ENCODE data around the gene TRAT1. TPM values are rescaled to one million over a fixed set of nuclear protein-coding genes. Genes with fewer than 3 reads are reported as not detected.

TRAT1 gene
- total and polyA plus RNA-seq, 2 donors (not counting 3 experiments of a cell fraction or from before 2014, with no cell fraction given), result not detected

DNA sequence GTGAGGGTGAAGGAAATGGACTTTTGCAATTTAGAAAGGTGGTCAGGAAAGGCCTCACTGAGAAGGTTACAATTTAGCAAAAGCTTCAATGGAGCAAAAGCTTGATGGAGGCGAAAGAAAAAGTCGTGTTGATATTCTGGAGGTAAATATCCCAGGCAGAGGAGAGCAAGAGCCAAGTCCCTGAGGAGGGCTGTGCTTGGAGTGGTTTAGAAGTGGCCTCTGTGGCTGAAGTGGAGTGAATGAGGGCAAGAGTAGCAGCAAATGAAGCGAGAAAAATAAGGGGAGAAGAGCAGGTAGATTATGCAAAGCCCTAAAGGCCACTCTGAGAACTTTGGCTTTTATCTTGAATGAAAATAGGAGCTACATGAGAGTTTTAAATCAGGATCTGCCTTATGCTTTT, 76.9 kb downstream of the TRAT1 start:
- Histone ChIP-seq H3K79me2 (ENCODE audit: control insufficient read depth, insufficient read depth, low read length) (no peaks in the 10 kb centered on the region), H3K27me3 (ENCODE audit: control insufficient read depth in 2 of 2, insufficient read depth in 2 of 2, low read length in 2 of 2) (no peaks in the 10 kb centered on the region), H3K36me3 (ENCODE audit: control insufficient read depth in 2 of 2, extremely low read depth in 1 of 2, insufficient read depth in 2 of 2, low read length in 2 of 2) (no peaks in the 10 kb centered on the region), H3K4me2 (ENCODE audit: insufficient read depth, low read length) (no peak overlapping the region), H3K4me3 (replicated peaks in 1 of 3; ENCODE audit: insufficient read depth in 1 of 3, low read depth in 1 of 3, low read length in 3 of 3) (no peak overlapping the region), H3K4me1 (ENCODE audit: control insufficient read depth, extremely low read depth, insufficient read depth, low read length) (no peaks in the 10 kb centered on the region), H3K9ac (replicated peaks; ENCODE audit: extremely low read depth, insufficient read depth, low read length) (no peak overlapping the region), H3K9me3 (replicated peaks; ENCODE audit: control insufficient read depth, insufficient read depth, low read length) (no peaks in the 10 kb centered on the region), H3K9me1 (replicated peaks; ENCODE audit: control insufficient read depth, extremely low read depth, insufficient read depth, low read length) (no peaks in the 10 kb centered on the region), H2AFZ (ENCODE audit: low read depth, low read length) (no peak overlapping the region), H4K20me1 (replicated peaks; ENCODE audit: control insufficient read depth, extremely low read depth, insufficient read depth, low read length) (no peaks in the 10 kb centered on the region), H3K27ac (ENCODE audit: insufficient read depth, low read depth, low read length) (no peak overlapping the region)
- dilution Hi-C loops (cut with MboI; ENCODE audit: extremely low pct_ligation_motif_present, low sequenced_read_pairs) (no loop called here), intact Hi-C loops (cut with micrococcal nuclease) (no loop called here)
- DNase-seq (ENCODE audit: low read depth, low spot score) (no peak), FAIRE-seq (no peak)
- POLR2A ChIA-PET, result no interaction called here
- no TSS peak for BruUV-seq (replicated peaks)
- TF ChIP-seq GATA2 (IDR thresholded peaks at IDR 0.05; ENCODE audit: insufficient read depth, insufficient read length, low read depth, low read length) (no peak), POLR2AphosphoS5 (IDR thresholded peaks at IDR 0.05; ENCODE audit: insufficient read depth, low read depth, low read length) (no peak), JUN (IDR thresholded peaks at IDR 0.05; ENCODE audit: borderline replicate concordance, insufficient read depth, insufficient read length, low read depth) (no peak), EZH2 (IDR thresholded peaks at IDR 0.05; ENCODE audit: borderline replicate concordance, low read depth, low read length, severe bottlenecking) (no peak), POLR2A (IDR thresholded peaks at IDR 0.05; ENCODE audit: low read depth, low read length) (no peak), FOS (IDR thresholded peaks at IDR 0.05; ENCODE audit: borderline replicate concordance, insufficient read depth, low read length) (no peak), MYC (IDR thresholded peaks at IDR 0.05; ENCODE audit: low read depth, low read length) (no peak)
- TF ChIP-seq, protein P1, sequence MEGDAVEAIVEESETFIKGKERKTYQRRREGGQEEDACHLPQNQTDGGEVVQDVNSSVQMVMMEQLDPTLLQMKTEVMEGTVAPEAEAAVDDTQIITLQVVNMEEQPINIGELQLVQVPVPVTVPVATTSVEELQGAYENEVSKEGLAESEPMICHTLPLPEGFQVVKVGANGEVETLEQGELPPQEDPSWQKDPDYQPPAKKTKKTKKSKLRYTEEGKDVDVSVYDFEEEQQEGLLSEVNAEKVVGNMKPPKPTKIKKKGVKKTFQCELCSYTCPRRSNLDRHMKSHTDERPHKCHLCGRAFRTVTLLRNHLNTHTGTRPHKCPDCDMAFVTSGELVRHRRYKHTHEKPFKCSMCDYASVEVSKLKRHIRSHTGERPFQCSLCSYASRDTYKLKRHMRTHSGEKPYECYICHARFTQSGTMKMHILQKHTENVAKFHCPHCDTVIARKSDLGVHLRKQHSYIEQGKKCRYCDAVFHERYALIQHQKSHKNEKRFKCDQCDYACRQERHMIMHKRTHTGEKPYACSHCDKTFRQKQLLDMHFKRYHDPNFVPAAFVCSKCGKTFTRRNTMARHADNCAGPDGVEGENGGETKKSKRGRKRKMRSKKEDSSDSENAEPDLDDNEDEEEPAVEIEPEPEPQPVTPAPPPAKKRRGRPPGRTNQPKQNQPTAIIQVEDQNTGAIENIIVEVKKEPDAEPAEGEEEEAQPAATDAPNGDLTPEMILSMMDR (IDR thresholded peaks at IDR 0.05; ENCODE audit: extremely low read depth in 1 of 2, insufficient read depth in 1 of 2, low read depth in 1 of 2, low read length in 2 of 2), result no peak
- TF ChIP-seq, protein P2, sequence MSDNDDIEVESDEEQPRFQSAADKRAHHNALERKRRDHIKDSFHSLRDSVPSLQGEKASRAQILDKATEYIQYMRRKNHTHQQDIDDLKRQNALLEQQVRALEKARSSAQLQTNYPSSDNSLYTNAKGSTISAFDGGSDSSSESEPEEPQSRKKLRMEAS (IDR thresholded peaks at IDR 0.05; ENCODE audit: insufficient read depth, insufficient read length), result no peak
- CTCF ChIA-PET, result interaction anchor here (1.5 kb wide), 1 partner anchor 237 kb away, joined by 3 read pairs; no protein-coding TSS in a partner anchor

Other genes starting within 250 kb of the TRAT1 start
- gene CIP2A, start 233.3 kb upstream of the TRAT1 start, total RNA-seq, result 28.7 and 33.7 TPM in 2 replicates
- 6.2 and 9.4 TPM in 2 replicates for gene CIP2A, start 233.3 kb upstream of the TRAT1 start, polyA plus RNA-seq
- gene DZIP3, start 233.1 kb upstream of the TRAT1 start, total RNA-seq, result 6.5 and 7.1 TPM in 2 replicates
- gene DZIP3, start 233.1 kb upstream of the TRAT1 start, polyA plus RNA-seq, result 1.6 and 1.9 TPM in 2 replicates
- gene RETNLB, start 65.4 kb upstream of the TRAT1 start, total RNA-seq, result not detected in 2 replicates
- not detected in 2 replicates for gene RETNLB, start 65.4 kb upstream of the TRAT1 start, polyA plus RNA-seq
- not detected in 2 replicates for gene GUCA1C, start 131.1 kb downstream of the TRAT1 start, total RNA-seq
- gene GUCA1C, start 131.1 kb downstream of the TRAT1 start, polyA plus RNA-seq, result not detected in 2 replicates

Measured in endothelial cell of umbilical vein (primary cell).